Thymus (tissue), 11 donors: ENCODE data around the gene JADE1. TPM values are rescaled to one million over a fixed set of nuclear protein-coding genes. Genes with fewer than 3 reads are reported as not detected.
A peak's percentile ranks its signal among the peaks of the same experiment; 100 is the strongest.

Experiments used
- DNase-seq, 9 donors: peaks; one replicate each; pipeline ENCODE4 v3.0.0-alpha.2; 2013; ENCODE audit warnings: low spot score in 9 of 9, low read depth in 6 of 9, missing footprints in 1 of 9
- H3K27ac ChIP-seq, 2 donors: one replicate each; pipeline ENCODE4 v1.5.1; 2013; ENCODE audit warnings: control low read depth in 1 of 2, low read depth in 1 of 2, low read length in 1 of 2, mild to moderate bottlenecking in 1 of 2, moderate library complexity in 1 of 2
- H3K27me3 ChIP-seq, 2 donors: one replicate each; pipeline ENCODE4 v1.5.1; 2013; ENCODE audit warnings: low read length in 1 of 2; ENCODE audit not compliant: control insufficient read depth in 2 of 2, insufficient read depth in 1 of 2
- H3K36me3 ChIP-seq, 2 donors: one replicate each; pipeline ENCODE4 v1.5.1; 2013; ENCODE audit warnings: low read length in 1 of 2, mild to moderate bottlenecking in 1 of 2, moderate library complexity in 1 of 2; ENCODE audit not compliant: control insufficient read depth in 2 of 2, insufficient read depth in 2 of 2
- H3K4me1 ChIP-seq, 2 donors: one replicate each; pipeline ENCODE4 v1.5.1; 2013; ENCODE audit warnings: low read length in 2 of 2; ENCODE audit not compliant: control insufficient read depth in 2 of 2, insufficient read depth in 2 of 2
- H3K4me3 ChIP-seq, 2 donors: one replicate each; pipeline ENCODE4 v1.5.1; 2013; ENCODE audit warnings: low read length in 2 of 2, control low read depth in 1 of 2, mild to moderate bottlenecking in 1 of 2
- H3K9me3 ChIP-seq, 2 donors: one replicate each; pipeline ENCODE4 v1.5.1; 2013; ENCODE audit warnings: low read length in 1 of 2, mild to moderate bottlenecking in 1 of 2; ENCODE audit not compliant: control insufficient read depth in 2 of 2, insufficient read depth in 1 of 2
- WGBS: extraction: QIAGEN DNeasy Blood & Tissue Kit; methylation state at CpG from one replicate; pipeline ENCODE4 v1.1.7; 2013; 5-methylcytosine and 5-hydroxymethylcytosine counted together
- polyA plus RNA-seq: library from polyadenylated mRNA; stranded (reverse); fragments of 200-250 nt; gene quantifications from one replicate; pipeline ENCODE4 v1.2.3, GENCODE V29; 2013
- total RNA-seq: library from RNA; stranded (reverse); fragments of 120-200 nt; gene quantifications from one replicate; pipeline ENCODE4 v1.2.4, GENCODE V29; 2013
- donor health status: healthy.

The JADE1 gene
- total and polyA plus RNA-seq, 2 donors = 16.2 to 18.6 TPM

DNA sequence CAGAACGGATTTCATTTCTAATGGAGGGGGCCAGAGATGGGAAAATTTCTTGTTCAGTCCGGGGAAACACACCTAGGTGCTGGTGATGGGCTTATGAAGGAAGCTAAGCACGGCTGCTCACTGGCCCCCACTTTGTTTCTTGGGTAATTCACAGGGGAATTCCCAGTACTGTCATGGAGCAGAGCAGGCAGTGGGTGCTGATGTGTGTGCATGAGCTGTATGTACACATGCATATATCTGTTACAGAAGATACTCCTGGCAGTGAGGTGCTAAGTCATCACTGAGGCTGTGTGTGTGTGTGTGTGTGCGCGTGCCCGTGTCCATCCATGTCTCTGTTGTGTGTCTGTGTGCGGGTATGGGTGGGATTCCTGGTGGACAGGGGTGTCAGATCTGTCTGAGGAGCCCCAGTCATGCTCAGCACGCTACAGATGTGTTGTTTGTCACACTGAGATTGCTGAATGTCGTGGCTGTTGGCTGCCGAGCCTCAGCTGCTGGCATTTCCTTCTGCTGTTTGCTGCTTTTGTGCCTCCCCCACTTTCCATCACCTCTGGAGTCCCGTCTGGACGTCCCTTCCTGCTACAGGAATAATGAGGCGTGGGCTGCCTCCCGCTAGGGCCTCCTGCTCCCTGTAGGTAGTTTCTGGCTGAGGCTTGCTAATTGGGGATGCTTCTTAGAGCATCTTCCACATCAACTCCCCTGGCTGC, 53.3 kb downstream of the JADE1 start:
- H3K9me3 ChIP-seq = no peaks in the 10 kb centered on the region
- H3K4me3 ChIP-seq = no peak overlapping the region
- no peak for DNase-seq
- peaks cover 56 to 92% of the 10 kb centered on the region in 2 donors for H3K36me3 ChIP-seq
- WGBS = 92% methylated on average over 14 of the region's 14 CpGs
- H3K27ac ChIP-seq = peak overlapping the region in 1 of 2 donors; percentile 31
- no peaks in the 10 kb centered on the region for H3K27me3 ChIP-seq
- H3K4me1 ChIP-seq = peaks cover 0 to 25% of the 10 kb centered on the region in 2 donors

GRCh38 chr4:128863312-128864075, 54.0 kb downstream of the JADE1 start:
- Histone ChIP-seq H3K36me3 (peaks cover 51 to 92% of the 10 kb centered on the region in 2 donors), H3K27me3 (no peaks in the 10 kb centered on the region), H3K9me3 (no peaks in the 10 kb centered on the region), H3K4me1 (peaks cover 0 to 25% of the 10 kb centered on the region in 2 donors), H3K4me3 (no peak overlapping the region), H3K27ac (no peak overlapping the region)
- DNase-seq = peak in 8 of 9 donors; percentile 25 to 70 (median 49)
- 77% methylated on average over 10 of the region's 10 CpGs for whole genome bisulfite sequencing

GRCh38 chr4:128865132-128865531, 55.6 kb downstream of the JADE1 start:
- H3K9me3 ChIP-seq = no peaks in the 10 kb centered on the region
- no peak overlapping the region for H3K27ac ChIP-seq
- no peak for DNase-seq
- no peaks in the 10 kb centered on the region for H3K27me3 ChIP-seq
- H3K4me3 ChIP-seq = no peak overlapping the region
- peaks cover 0 to 25% of the 10 kb centered on the region in 2 donors for H3K4me1 ChIP-seq
- H3K36me3 ChIP-seq = peaks cover 46 to 93% of the 10 kb centered on the region in 2 donors
- WGBS = 98% methylated on average over 2 of the region's 2 CpGs

- H3K4me1 ChIP-seq = peaks cover 0 to 20% of the 10 kb centered on the region in 2 donors
- DNase-seq = no peak
- H3K9me3 ChIP-seq = no peaks in the 10 kb centered on the region
- no peaks in the 10 kb centered on the region for H3K27me3 ChIP-seq
- H3K27ac ChIP-seq = no peak overlapping the region
- H3K4me3 ChIP-seq = no peak overlapping the region
- WGBS = over 99% methylated on average over 2 of the region's 2 CpGs
- peaks cover 40 to 91% of the 10 kb centered on the region in 2 donors for H3K36me3 ChIP-seq
Measured at GRCh38 chr4:128866269-128866668, 56.8 kb downstream of the JADE1 start.

- whole genome bisulfite sequencing = 99% methylated on average over 1 of the region's 1 CpG
- Histone ChIP-seq H3K27me3 (no peaks in the 10 kb centered on the region), H3K36me3 (peaks cover 40 to 91% of the 10 kb centered on the region in 2 donors), H3K4me1 (peaks cover 0 to 16% of the 10 kb centered on the region in 2 donors), H3K4me3 (no peak overlapping the region), H3K27ac (no peak overlapping the region), H3K9me3 (no peaks in the 10 kb centered on the region)
- no peak for DNase-seq
Measured at GRCh38 chr4:128866691-128867090, 57.2 kb downstream of the JADE1 start.

DNA sequence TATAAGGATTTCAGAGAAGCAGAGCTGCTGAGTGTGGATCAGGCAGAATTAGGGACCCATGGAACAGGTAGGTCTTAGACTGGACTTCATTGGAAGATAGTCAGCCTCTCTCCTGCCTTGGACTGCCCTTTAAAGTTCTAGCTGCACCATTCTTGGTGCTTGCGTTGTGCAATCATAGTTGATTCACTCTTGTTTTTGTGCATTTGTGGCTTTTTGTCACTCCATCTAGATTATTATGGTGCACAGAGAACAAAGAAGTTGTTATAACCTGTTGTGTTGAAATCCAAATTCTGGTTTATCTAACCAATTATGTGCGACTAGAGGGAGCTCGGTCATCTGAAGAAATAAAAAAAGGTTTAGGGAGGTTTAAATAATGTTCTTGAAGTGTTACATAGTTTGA, 59.3 kb downstream of the JADE1 start:
- WGBS = 98% methylated on average over 3 of the region's 3 CpGs
- Histone ChIP-seq H3K27me3 (no peaks in the 10 kb centered on the region), H3K36me3 (peaks cover 38 to 90% of the 10 kb centered on the region in 2 donors), H3K9me3 (no peaks in the 10 kb centered on the region), H3K4me3 (no peak overlapping the region), H3K4me1 (no peaks in the 10 kb centered on the region), H3K27ac (no peak overlapping the region)
- no peak for DNase-seq

- Histone ChIP-seq H3K27me3 (no peaks in the 10 kb centered on the region), H3K27ac (no peak overlapping the region), H3K4me3 (no peak overlapping the region), H3K36me3 (peaks cover 35 to 87% of the 10 kb centered on the region in 2 donors), H3K4me1 (no peaks in the 10 kb centered on the region), H3K9me3 (no peaks in the 10 kb centered on the region)
- WGBS = 94% methylated on average over 2 of the region's 2 CpGs
- no peak for DNase-seq
Measured at GRCh38 chr4:128869776-128870509, 60.4 kb downstream of the JADE1 start.

DNA sequence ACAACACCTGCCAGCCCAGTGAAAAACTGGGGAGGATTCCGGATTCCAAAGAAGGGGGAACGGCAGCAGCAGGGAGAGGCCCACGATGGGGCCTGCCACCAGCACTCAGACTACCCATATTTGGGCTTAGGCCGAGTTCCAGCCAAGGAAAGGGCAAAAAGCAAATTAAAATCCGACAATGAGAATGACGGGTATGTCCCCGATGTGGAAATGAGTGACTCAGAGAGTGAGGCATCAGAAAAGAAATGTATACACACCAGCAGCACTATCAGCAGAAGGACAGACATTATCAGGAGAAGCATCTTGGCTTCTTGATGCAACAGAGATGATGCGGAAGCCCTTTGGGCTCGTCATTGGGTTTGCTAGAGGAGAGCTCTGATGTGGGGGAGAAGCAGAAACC, 62.4 kb downstream of the JADE1 start:
- no peak for DNase-seq
- no peaks in the 10 kb centered on the region for H3K27me3 ChIP-seq
- H3K36me3 ChIP-seq = peaks cover 32 to 79% of the 10 kb centered on the region in 2 donors
- WGBS = 97% methylated on average over 9 of the region's 9 CpGs
- no peaks in the 10 kb centered on the region for H3K4me1 ChIP-seq
- H3K27ac ChIP-seq = no peak overlapping the region
- H3K4me3 ChIP-seq = no peak overlapping the region
- no peaks in the 10 kb centered on the region for H3K9me3 ChIP-seq

GRCh38 chr4:128876200-128876599, 66.7 kb downstream of the JADE1 start:
- 95% methylated on average over 2 of the region's 2 CpGs for WGBS
- H3K36me3 ChIP-seq = peaks cover 13 to 40% of the 10 kb centered on the region in 2 donors
- H3K4me1 ChIP-seq = no peaks in the 10 kb centered on the region
- no peaks in the 10 kb centered on the region for H3K27me3 ChIP-seq
- DNase-seq = no peak
- H3K4me3 ChIP-seq = no peak overlapping the region
- no peak overlapping the region for H3K27ac ChIP-seq
- no peaks in the 10 kb centered on the region for H3K9me3 ChIP-seq
